Choroid plexus epithelial cell (primary cell): ENCODE measurements around the gene SNX9.
A peak's percentile ranks its signal among the peaks of the same experiment; 100 is the strongest.

ENCODE experiments used
- DNase-seq: peaks from one replicate; pipeline ENCODE4 v3.0.0-alpha.2; 2010; ENCODE audit warnings: low read depth
- H3K4me3 ChIP-seq: 2 replicates; pipeline ENCODE4 v1.5.1; 2011; ENCODE audit warnings: low read depth, mild to moderate bottlenecking, control low read depth, low read length, moderate library complexity
- CTCF ChIP-seq: conservative IDR thresholded peaks from 2 replicates; pipeline ENCODE4 v1.5.1; 2011; ENCODE audit warnings: low read depth, mild to moderate bottlenecking, control low read depth, inconsistent platforms, low read length, moderate library complexity

The SNX9 gene

GRCh38 chr6:157911278-157911677, 88.2 kb downstream of the SNX9 start:
- TF ChIP-seq CTCF: no peak
- DNase-seq: no peak
- no peak overlapping the region for H3K4me3 ChIP-seq

GRCh38 chr6:157911786-157912185, 88.7 kb downstream of the SNX9 start:
- no peak for TF ChIP-seq CTCF
- no peak for DNase-seq
- no peak overlapping the region for H3K4me3 ChIP-seq

- DNase-seq: peak; percentile 96
- no peak for TF ChIP-seq CTCF
- no peak overlapping the region for H3K4me3 ChIP-seq
Measured at GRCh38 chr6:157912326-157912725, 89.3 kb downstream of the SNX9 start.

GRCh38 chr6:157921685-157922367, 98.8 kb downstream of the SNX9 start:
- no peak overlapping the region for H3K4me3 ChIP-seq
- TF ChIP-seq CTCF: no peak
- DNase-seq: no peak

GRCh38 chr6:157925771-157926170, 102.7 kb downstream of the SNX9 start:
- no peak for TF ChIP-seq CTCF
- H3K4me3 ChIP-seq: no peak overlapping the region
- DNase-seq: no peak

- no peak overlapping the region for H3K4me3 ChIP-seq
- TF ChIP-seq CTCF: no peak
- DNase-seq: no peak
Measured at GRCh38 chr6:157927011-157927410, 104.0 kb downstream of the SNX9 start.

- H3K4me3 ChIP-seq: no peak overlapping the region
- DNase-seq: no peak
- TF ChIP-seq CTCF: no peak
Measured at GRCh38 chr6:157928428-157928827, 105.4 kb downstream of the SNX9 start.
